ENCODE measurements around the gene DPYD.

- TF ChIP-seq CTCF (IDR thresholded peaks at IDR 0.05): no peak
- no peak for TF ChIP-seq ZFX (IDR thresholded peaks at IDR 0.05; ENCODE audit: borderline replicate concordance)
These were observed 588.1 kb downstream of the DPYD start for GRCh38 chr1:97332716-97333115.
